Embryonic facial prominence (tissue), 1 donor: ENCODE measurements around the gene ZNF425.
"Not testable (repeated sequence)": the region's sequence is repeated elsewhere in the genome, so short reads cannot be mapped to it uniquely, and the experiment has no call there.

Experiments used
- DNase-seq: peaks from one replicate; pipeline ENCODE4 v3.0.0-alpha.2; 2016; ENCODE audit errors: extremely low spot score

The ZNF425 gene

GRCh38 chr7:149071641-149072437 lies 54.3 kb downstream of the ZNF425 start:
- no peak for DNase-seq

- no peak for DNase-seq
Measured at GRCh38 chr7:149071182-149071635, 54.9 kb downstream of the ZNF425 start.

GRCh38 chr7:149070372-149071125 lies 55.6 kb downstream of the ZNF425 start:
- no peak for DNase-seq

GRCh38 chr7:149067869-149068268 lies 58.3 kb downstream of the ZNF425 start:
- DNase-seq: no peak

GRCh38 chr7:149063476-149063875 lies 62.6 kb downstream of the ZNF425 start:
- no peak for DNase-seq

GRCh38 chr7:149062217-149062899 lies 63.8 kb downstream of the ZNF425 start:
- DNase-seq: not testable (repeated sequence)

- no peak for DNase-seq
Measured at GRCh38 chr7:149060156-149060555, 66.0 kb downstream of the ZNF425 start.

GRCh38 chr7:149053885-149054284 lies 72.2 kb downstream of the ZNF425 start:
- DNase-seq: no peak

GRCh38 chr7:149053384-149053783 lies 72.7 kb downstream of the ZNF425 start:
- no peak for DNase-seq
